IPS DF 6.9 (cell line): ENCODE data around the gene CNDP1.

ENCODE experiments used
- DNase-seq: peaks from one replicate; pipeline ENCODE4 v3.0.0-alpha.2; 2013; ENCODE audit warnings: low read depth, low spot score
- H3K27ac ChIP-seq: one replicate; pipeline ENCODE4 v1.5.1; 2013; ENCODE audit warnings: low read length, control low read depth
- H3K27me3 ChIP-seq: 2 replicates; pipeline ENCODE4 v1.6.1; 2013; ENCODE audit warnings: mild to moderate bottlenecking, low read length; ENCODE audit not compliant: control insufficient read depth, insufficient read depth
- H3K36me3 ChIP-seq: 2 replicates; pipeline ENCODE4 v1.6.1; 2013; ENCODE audit warnings: low read length; ENCODE audit not compliant: control insufficient read depth, insufficient read depth
- H3K4me1 ChIP-seq: 2 replicates; pipeline ENCODE4 v1.6.1; 2013; ENCODE audit warnings: low read length; ENCODE audit not compliant: control insufficient read depth, insufficient read depth
- H3K4me3 ChIP-seq: 2 replicates; pipeline ENCODE4 v1.5.1; 2013; ENCODE audit warnings: mild to moderate bottlenecking, low read length
- H3K9me3 ChIP-seq: 2 replicates; pipeline ENCODE4 v1.6.1; 2013; ENCODE audit warnings: low read length, inconsistent platforms; ENCODE audit not compliant: control insufficient read depth, insufficient read depth
- WGBS: extraction: QIAGEN DNeasy Blood & Tissue Kit; methylation state at CpG from one replicate; pipeline ENCODE4 v1.1.7; 2013; ENCODE audit warnings: mixed read lengths, missing lambda C conversion rate; ENCODE audit not compliant: insufficient read length, insufficient coverage; 5-methylcytosine and 5-hydroxymethylcytosine counted together

The CNDP1 gene

GRCh38 chr18:74506448-74507084, 27.7 kb upstream of the CNDP1 start:
- no CpG with 5 or more reads among the region's 11 CpGs for WGBS
- Histone ChIP-seq H3K4me1 (peaks cover 1% of the 10 kb centered on the region; the same call in 1 of the 2 replicates), H3K36me3 (peaks cover 33% of the 10 kb centered on the region), H3K27ac (no peak overlapping the region), H3K4me3 (no peak overlapping the region), H3K27me3 (no peaks in the 10 kb centered on the region), H3K9me3 (no peaks in the 10 kb centered on the region)
- no peak for DNase-seq

- peaks cover 1% of the 10 kb centered on the region; the same call in 1 of the 2 replicates for H3K4me1 ChIP-seq
- H3K27ac ChIP-seq: no peak overlapping the region
- WGBS: no CpG with 5 or more reads among the region's 23 CpGs
These were observed 27.0 kb upstream of the CNDP1 start for GRCh38 chr18:74507097-74507881.

GRCh38 chr18:74507927-74508326, 26.4 kb upstream of the CNDP1 start:
- no peak for DNase-seq
- Histone ChIP-seq H3K36me3 (peaks cover 41% of the 10 kb centered on the region), H3K4me1 (peaks cover 1% of the 10 kb centered on the region; the same call in 1 of the 2 replicates), H3K27me3 (no peaks in the 10 kb centered on the region), H3K9me3 (no peaks in the 10 kb centered on the region), H3K4me3 (no peak overlapping the region), H3K27ac (no peak overlapping the region)
- WGBS: no CpG with 5 or more reads among the region's 14 CpGs

More at GRCh38 chr18:74507097-74507881, 27.0 kb upstream of the CNDP1 start:
- no peak for DNase-seq
- Histone ChIP-seq H3K9me3 (no peaks in the 10 kb centered on the region), H3K27me3 (no peaks in the 10 kb centered on the region), H3K4me3 (no peak overlapping the region), H3K36me3 (peaks cover 38% of the 10 kb centered on the region)

GRCh38 chr18:74508366-74508765, 25.9 kb upstream of the CNDP1 start:
- no peaks in the 10 kb centered on the region for H3K9me3 ChIP-seq
- WGBS: no CpG with 5 or more reads among the region's 9 CpGs
- peaks cover 45% of the 10 kb centered on the region for H3K36me3 ChIP-seq
- peaks cover 1% of the 10 kb centered on the region; the same call in 1 of the 2 replicates for H3K4me1 ChIP-seq
- no peak for DNase-seq
- H3K27ac ChIP-seq: no peak overlapping the region
- H3K4me3 ChIP-seq: no peak overlapping the region
- H3K27me3 ChIP-seq: no peaks in the 10 kb centered on the region

- no peak for DNase-seq
- Histone ChIP-seq H3K27ac (no peak overlapping the region), H3K36me3 (peaks cover 48% of the 10 kb centered on the region), H3K4me1 (peaks cover 1% of the 10 kb centered on the region; the same call in 1 of the 2 replicates), H3K27me3 (no peaks in the 10 kb centered on the region), H3K9me3 (no peaks in the 10 kb centered on the region), H3K4me3 (no peak overlapping the region)
- no CpG with 5 or more reads among the region's 11 CpGs for WGBS
These were observed 25.5 kb upstream of the CNDP1 start for GRCh38 chr18:74508821-74509225.

GRCh38 chr18:74509856-74510769, 24.2 kb upstream of the CNDP1 start:
- Histone ChIP-seq H3K4me3 (no peak overlapping the region), H3K27me3 (no peaks in the 10 kb centered on the region), H3K27ac (no peak overlapping the region), H3K36me3 (peaks cover 49% of the 10 kb centered on the region), H3K9me3 (no peaks in the 10 kb centered on the region), H3K4me1 (peaks cover 1% of the 10 kb centered on the region; the same call in 1 of the 2 replicates)
- no CpG with 5 or more reads among the region's 29 CpGs for WGBS
- no peak for DNase-seq

- Histone ChIP-seq H3K36me3 (peaks cover 49% of the 10 kb centered on the region), H3K27ac (no peak overlapping the region)
- no CpG with 5 or more reads among the region's 12 CpGs for WGBS
These were observed 23.6 kb upstream of the CNDP1 start for GRCh38 chr18:74510770-74511095.

GRCh38 chr18:74511823-74512222, 22.5 kb upstream of the CNDP1 start:
- no CpG with 5 or more reads among the region's 7 CpGs for WGBS
- Histone ChIP-seq H3K36me3 (peaks cover 56% of the 10 kb centered on the region), H3K9me3 (no peaks in the 10 kb centered on the region), H3K27ac (no peak overlapping the region), H3K4me1 (no peaks in the 10 kb centered on the region), H3K4me3 (no peak overlapping the region), H3K27me3 (no peaks in the 10 kb centered on the region)
- no peak for DNase-seq

More at GRCh38 chr18:74510770-74511095, 23.6 kb upstream of the CNDP1 start:
- DNase-seq: no peak
- Histone ChIP-seq H3K9me3 (no peaks in the 10 kb centered on the region), H3K4me1 (peaks cover 1% of the 10 kb centered on the region; the same call in 1 of the 2 replicates), H3K4me3 (no peak overlapping the region), H3K27me3 (no peaks in the 10 kb centered on the region)

GRCh38 chr18:74512321-74513053, 21.8 kb upstream of the CNDP1 start:
- no peak overlapping the region for H3K27ac ChIP-seq
- no peak for DNase-seq
- H3K4me3 ChIP-seq: no peak overlapping the region
- no peaks in the 10 kb centered on the region for H3K4me1 ChIP-seq
- H3K27me3 ChIP-seq: no peaks in the 10 kb centered on the region
- H3K36me3 ChIP-seq: peaks cover 55% of the 10 kb centered on the region
- no peaks in the 10 kb centered on the region for H3K9me3 ChIP-seq
- no CpG with 5 or more reads among the region's 15 CpGs for WGBS
